SK-N-MC (cell line): Measurements from ENCODE around the gene BCAS3.

Experiments
- EZH2 ChIP-seq: fragments of 200-600 bp; sonication (generic); IDR thresholded peaks from one replicate; pipeline ENCODE4 v1.6.1; 2017; ENCODE audit warnings: antibody characterized with exemption
- POLR2AphosphoS5 ChIP-seq: IDR thresholded peaks from 2 replicates; pipeline ENCODE4 v1.6.1; 2012; ENCODE audit warnings: mild to moderate bottlenecking, low read depth, low read length, borderline replicate concordance

DNA sequence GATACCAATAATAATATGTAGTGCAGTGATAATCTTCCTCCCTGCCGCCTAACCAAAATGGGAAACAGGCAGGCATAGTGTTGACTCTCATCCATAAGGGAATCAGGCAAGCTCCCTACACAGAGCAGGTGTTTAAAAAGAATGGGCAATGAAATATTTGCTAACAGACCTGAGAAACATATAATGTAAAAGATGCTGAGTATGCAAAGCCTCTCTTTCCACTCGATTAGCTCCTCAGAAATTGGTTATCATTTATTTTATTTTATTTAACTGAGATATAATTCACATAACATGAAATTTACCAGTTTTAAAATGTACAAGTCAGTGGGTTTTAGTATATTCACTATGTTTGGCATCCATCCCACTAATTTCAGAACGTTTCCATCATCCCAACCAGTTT, 404.3 kb downstream of the BCAS3 start:
- TF ChIP-seq EZH2 (no peak), POLR2AphosphoS5 (no peak)
